Measurements from ENCODE around the gene CDC42EP4.

DNA sequence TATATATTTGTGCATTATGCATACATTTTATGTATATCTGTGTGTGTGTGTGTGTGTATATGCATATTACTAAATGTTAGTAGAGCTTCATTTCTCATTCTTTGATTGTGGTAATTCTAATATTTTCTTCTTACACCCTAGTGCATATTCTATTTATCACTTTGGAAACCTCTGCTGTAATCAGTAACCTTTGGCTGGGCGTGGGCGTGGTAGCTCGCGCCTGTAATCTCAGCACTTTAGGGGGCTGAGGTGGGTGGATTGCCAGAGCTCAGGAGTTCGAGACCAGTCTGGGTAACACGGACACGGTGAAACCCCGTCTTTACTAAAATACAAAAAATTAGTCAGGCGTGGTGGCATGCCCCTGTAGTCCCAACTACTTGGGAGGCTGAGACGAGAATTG lies 77.1 kb downstream of the CDC42EP4 start:
- TF ChIP-seq ZNF175 (tag by site-specific recombination; IDR thresholded peaks at IDR 0.05) (no peak), ZNF558 (tag by site-specific recombination; IDR thresholded peaks at IDR 0.05) (no peak), ZNF549 (tag by site-specific recombination; IDR thresholded peaks at IDR 0.05) (no peak), ZNF830 (tag by site-specific recombination; IDR thresholded peaks at IDR 0.05; ENCODE audit: low read depth) (no peak), ZNF311 (tag by site-specific recombination; IDR thresholded peaks at IDR 0.05; ENCODE audit: borderline replicate concordance) (no peak), ZBTB21 (tag by site-specific recombination; IDR thresholded peaks at IDR 0.05) (no peak), ZSCAN30 (tag by site-specific recombination; IDR thresholded peaks at IDR 0.05) (no peak), ZNF23 (tag by site-specific recombination; IDR thresholded peaks at IDR 0.05; ENCODE audit: borderline replicate concordance) (no peak), ZNF664 (tag by site-specific recombination; IDR thresholded peaks at IDR 0.05) (no peak)
- TF ChIP-seq, protein P1, sequence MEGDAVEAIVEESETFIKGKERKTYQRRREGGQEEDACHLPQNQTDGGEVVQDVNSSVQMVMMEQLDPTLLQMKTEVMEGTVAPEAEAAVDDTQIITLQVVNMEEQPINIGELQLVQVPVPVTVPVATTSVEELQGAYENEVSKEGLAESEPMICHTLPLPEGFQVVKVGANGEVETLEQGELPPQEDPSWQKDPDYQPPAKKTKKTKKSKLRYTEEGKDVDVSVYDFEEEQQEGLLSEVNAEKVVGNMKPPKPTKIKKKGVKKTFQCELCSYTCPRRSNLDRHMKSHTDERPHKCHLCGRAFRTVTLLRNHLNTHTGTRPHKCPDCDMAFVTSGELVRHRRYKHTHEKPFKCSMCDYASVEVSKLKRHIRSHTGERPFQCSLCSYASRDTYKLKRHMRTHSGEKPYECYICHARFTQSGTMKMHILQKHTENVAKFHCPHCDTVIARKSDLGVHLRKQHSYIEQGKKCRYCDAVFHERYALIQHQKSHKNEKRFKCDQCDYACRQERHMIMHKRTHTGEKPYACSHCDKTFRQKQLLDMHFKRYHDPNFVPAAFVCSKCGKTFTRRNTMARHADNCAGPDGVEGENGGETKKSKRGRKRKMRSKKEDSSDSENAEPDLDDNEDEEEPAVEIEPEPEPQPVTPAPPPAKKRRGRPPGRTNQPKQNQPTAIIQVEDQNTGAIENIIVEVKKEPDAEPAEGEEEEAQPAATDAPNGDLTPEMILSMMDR (tag by site-specific recombination; IDR thresholded peaks at IDR 0.05): no peak
- TF ChIP-seq, protein P2, sequence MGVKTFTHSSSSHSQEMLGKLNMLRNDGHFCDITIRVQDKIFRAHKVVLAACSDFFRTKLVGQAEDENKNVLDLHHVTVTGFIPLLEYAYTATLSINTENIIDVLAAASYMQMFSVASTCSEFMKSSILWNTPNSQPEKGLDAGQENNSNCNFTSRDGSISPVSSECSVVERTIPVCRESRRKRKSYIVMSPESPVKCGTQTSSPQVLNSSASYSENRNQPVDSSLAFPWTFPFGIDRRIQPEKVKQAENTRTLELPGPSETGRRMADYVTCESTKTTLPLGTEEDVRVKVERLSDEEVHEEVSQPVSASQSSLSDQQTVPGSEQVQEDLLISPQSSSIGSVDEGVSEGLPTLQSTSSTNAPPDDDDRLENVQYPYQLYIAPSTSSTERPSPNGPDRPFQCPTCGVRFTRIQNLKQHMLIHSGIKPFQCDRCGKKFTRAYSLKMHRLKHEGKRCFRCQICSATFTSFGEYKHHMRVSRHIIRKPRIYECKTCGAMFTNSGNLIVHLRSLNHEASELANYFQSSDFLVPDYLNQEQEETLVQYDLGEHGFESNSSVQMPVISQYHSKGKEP (tag by site-specific recombination; IDR thresholded peaks at IDR 0.05): no peak
- TF ChIP-seq, protein P3, sequence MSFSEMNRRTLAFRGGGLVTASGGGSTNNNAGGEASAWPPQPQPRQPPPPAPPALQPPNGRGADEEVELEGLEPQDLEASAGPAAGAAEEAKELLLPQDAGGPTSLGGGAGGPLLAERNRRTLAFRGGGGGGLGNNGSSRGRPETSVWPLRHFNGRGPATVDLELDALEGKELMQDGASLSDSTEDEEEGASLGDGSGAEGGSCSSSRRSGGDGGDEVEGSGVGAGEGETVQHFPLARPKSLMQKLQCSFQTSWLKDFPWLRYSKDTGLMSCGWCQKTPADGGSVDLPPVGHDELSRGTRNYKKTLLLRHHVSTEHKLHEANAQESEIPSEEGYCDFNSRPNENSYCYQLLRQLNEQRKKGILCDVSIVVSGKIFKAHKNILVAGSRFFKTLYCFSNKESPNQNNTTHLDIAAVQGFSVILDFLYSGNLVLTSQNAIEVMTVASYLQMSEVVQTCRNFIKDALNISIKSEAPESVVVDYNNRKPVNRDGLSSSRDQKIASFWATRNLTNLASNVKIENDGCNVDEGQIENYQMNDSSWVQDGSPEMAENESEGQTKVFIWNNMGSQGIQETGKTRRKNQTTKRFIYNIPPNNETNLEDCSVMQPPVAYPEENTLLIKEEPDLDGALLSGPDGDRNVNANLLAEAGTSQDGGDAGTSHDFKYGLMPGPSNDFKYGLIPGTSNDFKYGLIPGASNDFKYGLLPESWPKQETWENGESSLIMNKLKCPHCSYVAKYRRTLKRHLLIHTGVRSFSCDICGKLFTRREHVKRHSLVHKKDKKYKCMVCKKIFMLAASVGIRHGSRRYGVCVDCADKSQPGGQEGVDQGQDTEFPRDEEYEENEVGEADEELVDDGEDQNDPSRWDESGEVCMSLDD (tag by site-specific recombination; IDR thresholded peaks at IDR 0.05): no peak
- TF ChIP-seq, protein P4, sequence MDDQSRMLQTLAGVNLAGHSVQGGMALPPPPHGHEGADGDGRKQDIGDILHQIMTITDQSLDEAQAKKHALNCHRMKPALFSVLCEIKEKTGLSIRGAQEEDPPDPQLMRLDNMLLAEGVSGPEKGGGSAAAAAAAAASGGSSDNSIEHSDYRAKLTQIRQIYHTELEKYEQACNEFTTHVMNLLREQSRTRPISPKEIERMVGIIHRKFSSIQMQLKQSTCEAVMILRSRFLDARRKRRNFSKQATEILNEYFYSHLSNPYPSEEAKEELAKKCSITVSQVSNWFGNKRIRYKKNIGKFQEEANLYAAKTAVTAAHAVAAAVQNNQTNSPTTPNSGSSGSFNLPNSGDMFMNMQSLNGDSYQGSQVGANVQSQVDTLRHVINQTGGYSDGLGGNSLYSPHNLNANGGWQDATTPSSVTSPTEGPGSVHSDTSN (CRISPR knock-in tag; IDR thresholded peaks at IDR 0.05): no peak
- TF ChIP-seq, protein P5, sequence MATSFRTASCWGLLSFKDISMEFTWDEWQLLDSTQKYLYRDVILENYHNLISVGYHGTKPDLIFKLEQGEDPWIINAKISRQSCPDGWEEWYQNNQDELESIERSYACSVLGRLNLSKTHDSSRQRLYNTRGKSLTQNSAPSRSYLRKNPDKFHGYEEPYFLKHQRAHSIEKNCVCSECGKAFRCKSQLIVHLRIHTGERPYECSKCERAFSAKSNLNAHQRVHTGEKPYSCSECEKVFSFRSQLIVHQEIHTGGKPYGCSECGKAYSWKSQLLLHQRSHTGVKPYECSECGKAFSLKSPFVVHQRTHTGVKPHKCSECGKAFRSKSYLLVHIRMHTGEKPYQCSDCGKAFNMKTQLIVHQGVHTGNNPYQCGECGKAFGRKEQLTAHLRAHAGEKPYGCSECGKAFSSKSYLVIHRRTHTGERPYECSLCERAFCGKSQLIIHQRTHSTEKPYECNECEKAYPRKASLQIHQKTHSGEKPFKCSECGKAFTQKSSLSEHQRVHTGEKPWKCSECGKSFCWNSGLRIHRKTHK (tag by site-specific recombination; IDR thresholded peaks at IDR 0.05): no peak

Data from HEK293 (cell line).